Activated CD8-positive, alpha-beta T cell treated with anti-CD3 and anti-CD28 coated beads for 36 hours (primary cell): ENCODE data around the gene DMAC2L. TPM values are rescaled to one million over a fixed set of nuclear protein-coding genes. Genes with fewer than 3 reads are reported as not detected.

Experiments used
- ATAC-seq: fragments of 200-7000 bp; cut with Tn5 transposase; one replicate; pipeline ENCODE4 v1.10.0; 2021; ENCODE audit warnings: mild to moderate bottlenecking, moderate library complexity
- CTCF ChIA-PET: fragments of 350-600 bp; sonication (Branson Sonifier 250); formaldehyde crosslinking; loops from one replicate; lab custom pipeline; 2021; ENCODE audit warnings: antibody characterized with exemption; lab: Charles Lee
- POLR2A ChIA-PET: fragments of 350-600 bp; sonication (Branson Sonifier 250); formaldehyde crosslinking; loops from one replicate; lab custom pipeline; 2021; ENCODE audit warnings: antibody characterized with exemption; lab: Charles Lee
- DNase-seq: peaks from one replicate; pipeline ENCODE4 v3.0.0-alpha.2; 2020
- H3K27ac Mint-ChIP-seq: one replicate; pipeline ENCODE4 v1.8.0; 2021; ENCODE audit warnings: mild to moderate bottlenecking, mixed read lengths
- H3K27me3 Mint-ChIP-seq: one replicate; pipeline ENCODE4 v1.8.0; 2021; ENCODE audit warnings: mixed read lengths
- H3K36me3 Mint-ChIP-seq: one replicate; pipeline ENCODE4 v1.8.0; 2021; ENCODE audit warnings: low read depth, mixed read lengths
- H3K4me1 Mint-ChIP-seq: one replicate; pipeline ENCODE4 v1.8.0; 2021; ENCODE audit warnings: low read depth, mixed read lengths
- H3K4me3 Mint-ChIP-seq: one replicate; pipeline ENCODE4 v1.8.0; 2021; ENCODE audit warnings: mild to moderate bottlenecking, moderate library complexity, mixed read lengths
- H3K9me3 Mint-ChIP-seq: one replicate; pipeline ENCODE4 v1.8.0; 2021; ENCODE audit warnings: mixed read lengths
- intact Hi-C: fragments of 100-400 bp; cut with micrococcal nuclease; formaldehyde crosslinking; loops from one replicate; pipeline ENCODE4 v1.10.0; 2022
- microRNA-seq: library from miRNA; unstranded; fragments of <30 nt; microRNA quantifications from one replicate; pipeline ENCODE4 v1.2.0, GENCODE V29; 2022; ENCODE audit warnings: borderline microRNAs expressed, borderline replicate concordance
- total RNA-seq, 2 experiments: library from RNA; stranded (reverse); gene quantifications; one replicate each; pipeline ENCODE4 v1.2.3, GENCODE V29; 2021
- TF ChIP-seq, protein P1 (sequence below): fragments of 200-600 bp; IDR thresholded peaks from one replicate; pipeline ENCODE4 v1.8.0; 2022; ENCODE audit warnings: antibody characterized with exemption, mild to moderate bottlenecking

Gene DMAC2L
- total RNA-seq, 2 experiments from 2014 or later = 15.5 to 17.6 TPM

DNA sequence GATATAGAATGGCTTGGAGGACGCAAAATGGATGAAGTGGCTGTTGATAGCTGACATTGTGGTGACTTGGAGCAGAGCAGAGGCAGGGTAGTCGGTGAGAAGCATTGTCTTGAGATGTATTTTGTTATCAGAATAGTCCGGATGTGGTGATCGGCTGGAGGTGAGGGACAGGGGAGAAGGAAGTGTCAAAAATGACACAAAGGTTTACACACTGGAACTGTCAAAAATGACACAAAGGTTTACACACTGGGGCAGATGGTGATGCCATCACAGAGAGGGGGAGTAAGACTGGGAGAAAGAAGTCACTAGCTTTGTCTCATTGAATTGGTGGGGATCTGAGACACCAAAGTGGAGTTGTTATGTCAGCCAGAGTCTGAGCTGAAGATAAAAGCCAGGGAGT, 54.5 kb downstream of the DMAC2L start:
- TF ChIP-seq, protein P1, sequence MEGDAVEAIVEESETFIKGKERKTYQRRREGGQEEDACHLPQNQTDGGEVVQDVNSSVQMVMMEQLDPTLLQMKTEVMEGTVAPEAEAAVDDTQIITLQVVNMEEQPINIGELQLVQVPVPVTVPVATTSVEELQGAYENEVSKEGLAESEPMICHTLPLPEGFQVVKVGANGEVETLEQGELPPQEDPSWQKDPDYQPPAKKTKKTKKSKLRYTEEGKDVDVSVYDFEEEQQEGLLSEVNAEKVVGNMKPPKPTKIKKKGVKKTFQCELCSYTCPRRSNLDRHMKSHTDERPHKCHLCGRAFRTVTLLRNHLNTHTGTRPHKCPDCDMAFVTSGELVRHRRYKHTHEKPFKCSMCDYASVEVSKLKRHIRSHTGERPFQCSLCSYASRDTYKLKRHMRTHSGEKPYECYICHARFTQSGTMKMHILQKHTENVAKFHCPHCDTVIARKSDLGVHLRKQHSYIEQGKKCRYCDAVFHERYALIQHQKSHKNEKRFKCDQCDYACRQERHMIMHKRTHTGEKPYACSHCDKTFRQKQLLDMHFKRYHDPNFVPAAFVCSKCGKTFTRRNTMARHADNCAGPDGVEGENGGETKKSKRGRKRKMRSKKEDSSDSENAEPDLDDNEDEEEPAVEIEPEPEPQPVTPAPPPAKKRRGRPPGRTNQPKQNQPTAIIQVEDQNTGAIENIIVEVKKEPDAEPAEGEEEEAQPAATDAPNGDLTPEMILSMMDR = no peak
- Mint-ChIP-seq H3K36me3 (peaks cover 6% of the 10 kb centered on the region), H3K9me3 (peaks cover 4% of the 10 kb centered on the region), H3K27ac (peak overlapping the region; percentile 23), H3K27me3 (no peaks in the 10 kb centered on the region), H3K4me1 (peaks cover 29% of the 10 kb centered on the region), H3K4me3 (no peak overlapping the region)
- intact Hi-C loops = no loop called here
- ChIA-PET POLR2A (no interaction called here), CTCF (no interaction called here)
- DNase-seq = no peak
- no peak for ATAC-seq

DNA sequence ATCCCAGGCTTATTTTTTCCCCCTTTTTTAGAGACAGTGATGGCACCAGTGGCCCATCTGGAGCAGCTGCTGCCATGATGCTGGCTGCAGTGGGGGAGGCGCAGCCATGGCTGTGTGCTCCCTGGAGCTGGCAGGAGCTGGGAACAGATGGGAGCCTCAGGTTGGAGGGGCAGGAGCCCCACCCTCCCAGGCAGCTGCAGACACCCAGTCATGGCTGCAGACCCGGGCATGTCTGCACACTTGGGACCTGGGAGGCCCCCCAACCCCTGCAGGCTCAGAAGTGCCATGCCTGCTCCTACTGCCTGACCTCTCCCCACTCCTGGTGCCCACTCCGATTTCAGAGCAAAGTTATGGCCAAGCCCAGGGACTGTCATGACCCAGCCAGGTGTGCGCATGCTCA, 59.4 kb downstream of the DMAC2L start:
- peaks cover 3% of the 10 kb centered on the region for H3K27me3 Mint-ChIP-seq
- H3K27ac Mint-ChIP-seq = no peak overlapping the region
- ATAC-seq (no peak), DNase-seq (no peak)
- H3K4me1 Mint-ChIP-seq = peaks cover 7% of the 10 kb centered on the region
- no peaks in the 10 kb centered on the region for H3K36me3 Mint-ChIP-seq
- no peaks in the 10 kb centered on the region for H3K9me3 Mint-ChIP-seq
- TF ChIP-seq, protein P1 = no peak
- no peak overlapping the region for H3K4me3 Mint-ChIP-seq
- ChIA-PET POLR2A (no interaction called here), CTCF (no interaction called here)
- intact Hi-C loops = no loop called here

DNA sequence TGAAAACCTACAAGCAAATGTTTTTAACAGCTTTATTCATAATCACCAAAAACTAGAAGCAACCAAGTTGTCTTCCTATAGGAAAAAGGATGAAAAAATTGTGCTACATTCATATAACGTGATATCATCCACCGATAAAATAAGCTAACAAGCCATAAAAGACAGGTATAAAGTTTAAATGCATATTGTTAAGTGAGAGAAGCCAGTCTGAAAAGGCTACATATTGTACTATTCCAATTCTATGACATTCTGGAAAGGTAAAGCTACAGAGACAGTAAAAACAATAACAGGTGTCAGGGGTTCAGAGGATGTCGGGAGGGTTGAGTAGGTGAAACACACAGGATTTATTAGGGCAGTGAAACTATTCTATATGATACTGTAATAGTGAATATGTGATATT, 61.8 kb downstream of the DMAC2L start:
- Mint-ChIP-seq H3K9me3 (no peaks in the 10 kb centered on the region), H3K4me1 (no peaks in the 10 kb centered on the region), H3K27me3 (peaks cover 3% of the 10 kb centered on the region), H3K4me3 (no peak overlapping the region), H3K27ac (no peak overlapping the region), H3K36me3 (no peaks in the 10 kb centered on the region)
- intact Hi-C loops = no loop called here
- POLR2A ChIA-PET = interaction anchor here (0.9 to 1.0 kb wide), 3 partner anchors 10 to 23 kb away, joined by 3 to 4 read pairs (median 3); partner anchors contain the start of gene CDKL1
- CTCF ChIA-PET = interaction anchor here (0.7 kb wide), 1 partner anchor 195 kb away, joined by 3 read pairs; no protein-coding TSS in a partner anchor
- TF ChIP-seq, protein P1 = no peak
- ATAC-seq (no peak), DNase-seq (no peak)

DNA sequence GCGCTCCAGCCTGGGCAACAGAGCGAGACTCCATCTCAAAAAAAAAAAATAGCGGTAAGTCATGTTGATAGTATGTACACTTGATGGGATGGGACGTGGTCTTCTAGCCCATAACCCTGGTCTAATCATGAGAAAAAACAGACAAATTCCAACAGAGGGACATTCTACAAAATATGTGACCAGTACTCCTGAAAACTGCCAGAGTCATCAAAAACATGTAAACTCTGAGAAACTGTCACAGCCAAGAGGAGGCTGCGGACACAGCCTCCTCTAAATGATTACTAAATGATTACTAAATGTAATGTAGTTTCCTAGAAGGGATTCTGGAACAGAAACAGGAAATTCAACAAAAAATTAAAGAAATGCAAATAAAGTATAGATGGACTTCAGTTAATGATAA, 63.6 kb downstream of the DMAC2L start:
- Mint-ChIP-seq H3K4me3 (no peak overlapping the region), H3K27ac (no peak overlapping the region), H3K27me3 (peaks cover 3% of the 10 kb centered on the region), H3K4me1 (no peaks in the 10 kb centered on the region), H3K36me3 (no peaks in the 10 kb centered on the region), H3K9me3 (no peaks in the 10 kb centered on the region)
- DNase-seq (no peak), ATAC-seq (no peak)
- ChIA-PET CTCF (no interaction called here), POLR2A (no interaction called here)
- TF ChIP-seq, protein P1 = no peak
- intact Hi-C loops = no loop called here

Small RNAs within 50 kb of the gene (microRNA-seq; reads per million reads assigned to microRNA genes)
- gene MIR4504 = 2.4 reads per million

Other genes starting within 250 kb of the DMAC2L start
- gene VCPKMT, start 195.8 kb upstream of the DMAC2L start, total RNA-seq = 10 to 100 TPM; 11.4 to 11.6 TPM
- gene SOS2, start 80.7 kb upstream of the DMAC2L start, total RNA-seq = 10 to 100 TPM; 14.7 to 16.4 TPM
- gene L2HGDH, start 95 bp upstream of the DMAC2L start, total RNA-seq = 10 to 100 TPM; 18.4 to 18.8 TPM
- 1 to 10 TPM; 3.3 to 7.7 TPM for gene CDKL1, start 84.6 kb downstream of the DMAC2L start, total RNA-seq
- 10 to 100 TPM; 26.2 to 28.1 TPM for gene MAP4K5, start 220.2 kb downstream of the DMAC2L start, total RNA-seq
- gene ATL1, start 247.8 kb downstream of the DMAC2L start, total RNA-seq = 1 to 10 TPM in 1 of 2 experiments, under 1 TPM in 1; 0.81 to 1.1 TPM